Thyroid gland (tissue), 4 donors: ENCODE results near the gene ATG4D. TPM values are rescaled to one million over a fixed set of nuclear protein-coding genes. Genes with fewer than 3 reads are reported as not detected.

Experiments used
- DNase-seq, 2 donors: peaks; one replicate each; pipeline ENCODE4 v3.0.0-alpha.2; 2019
- H3K27ac ChIP-seq, 3 donors: fragments of 200-600 bp; sonication (generic); 1 replicate in 2 of 3; 2 replicates in 1 of 3; pipeline ENCODE4 v1.5.1; 2016 to 2019; ENCODE audit warnings: mild to moderate bottlenecking in 1 of 3, moderate library complexity in 1 of 3
- H3K27me3 ChIP-seq: fragments of 200-600 bp; sonication (generic); one replicate; pipeline ENCODE4 v1.5.1; 2019
- H3K36me3 ChIP-seq, 2 donors: fragments of 200-600 bp; sonication (generic); one replicate each; pipeline ENCODE4 v1.5.1; 2016 to 2019
- H3K4me1 ChIP-seq, 2 donors: fragments of 200-600 bp; sonication (generic); one replicate each; pipeline ENCODE4 v1.5.1; 2017 to 2019
- H3K4me3 ChIP-seq, 3 donors: fragments of 200-600 bp; sonication (generic); replicated peaks in 1 of 3; 1 replicate in 2 of 3; 2 replicates in 1 of 3; pipeline ENCODE4 v1.5.1; 2016; ENCODE audit warnings: mild to moderate bottlenecking in 1 of 3
- H3K9me3 ChIP-seq: fragments of 200-600 bp; sonication (generic); one replicate; pipeline ENCODE4 v1.5.1; 2017
- POLR2A ChIP-seq, 2 donors: fragments of 450-650 bp; IDR thresholded peaks; one replicate each; pipeline ENCODE4 v1.6.1; 2017; ENCODE audit warnings: antibody characterized with exemption in 2 of 2, mild to moderate bottlenecking in 2 of 2, moderate library complexity in 1 of 2
- WGBS, 2 donors: methylation state at CpG; one replicate each; pipeline ENCODE4 v1.1.5; 2017; 5-methylcytosine and 5-hydroxymethylcytosine counted together
- intact Hi-C: fragments of 100-400 bp; cut with DNase I; formaldehyde crosslinking; loops from one replicate; pipeline ENCODE4 v1.15.1; 2023
- total RNA-seq, 4 donors: library from RNA; depleted of rRNA; stranded (reverse); fragments of >200 nt; gene quantifications; one replicate each; pipeline ENCODE4 v1.2.3, GENCODE V29; 2016
- TF ChIP-seq, protein P1 (sequence below), 6 experiments: fragments of 200-600 bp in 3 of 6; fragments of 450-650 bp in 3 of 6; sonication (generic) in 3 of 6; IDR thresholded peaks; one replicate each; pipeline ENCODE4 v1.5.1; 2016 to 2019; ENCODE audit warnings: antibody characterized with exemption in 6 of 6, mild to moderate bottlenecking in 2 of 6, inconsistent platforms in 1 of 6, moderate library complexity in 1 of 6

ATG4D gene
- total RNA-seq, 4 donors from 2014 or later: 28.4 to 37.0 (median 31.3) TPM

DNA sequence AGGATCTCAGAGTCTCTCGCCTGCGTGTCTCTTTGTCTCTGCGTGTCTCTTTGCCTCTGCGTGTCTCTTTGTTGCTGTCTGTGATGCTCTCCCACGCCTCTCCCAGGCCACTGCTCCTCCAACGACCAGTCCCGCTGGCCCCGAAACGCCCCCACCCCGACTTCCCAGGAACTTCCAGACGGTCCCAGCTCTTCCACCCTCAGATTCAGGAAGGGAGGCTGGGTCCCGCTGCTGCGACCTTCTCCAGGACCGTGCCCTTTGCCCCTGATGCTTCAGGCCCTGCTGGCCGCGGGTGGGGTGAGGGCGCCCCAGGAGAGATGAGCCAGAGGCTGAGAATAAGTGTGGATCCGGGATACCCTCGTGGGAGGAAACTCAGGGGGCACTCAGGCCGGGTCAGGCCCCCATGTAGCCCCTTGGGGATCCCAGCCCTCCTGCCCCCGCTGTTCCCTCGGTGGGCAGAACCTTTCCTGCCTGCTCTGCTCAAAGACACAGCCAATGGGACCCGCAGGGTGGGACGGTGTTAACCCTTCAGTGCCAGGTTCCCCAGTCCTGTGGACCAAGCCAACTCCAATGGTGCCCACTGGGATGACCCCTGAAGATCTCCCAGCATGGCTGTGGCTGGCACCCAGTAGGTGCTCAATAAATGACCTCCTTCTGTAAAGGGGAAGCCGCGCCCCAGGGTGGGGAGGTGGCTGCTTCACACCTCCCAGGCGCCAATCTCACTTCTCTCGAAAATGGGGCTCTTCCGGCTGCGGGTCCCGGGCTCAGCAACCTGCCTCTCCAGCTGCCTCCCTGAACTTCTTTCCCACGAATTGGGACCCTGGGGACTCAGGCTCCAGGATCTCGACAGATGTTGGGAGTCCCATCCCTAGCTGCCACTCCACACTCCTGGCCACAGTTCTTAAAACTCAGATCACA lies 25.0 kb upstream of the ATG4D start:
- Histone ChIP-seq H3K27ac (no peak overlapping the region), H3K4me1 (peaks cover 13 to 25% of the 10 kb centered on the region in 2 donors), H3K4me3 (no peak overlapping the region), H3K36me3 (no peaks in the 10 kb centered on the region), H3K9me3 (no peaks in the 10 kb centered on the region), H3K27me3 (peaks cover 11% of the 10 kb centered on the region)
- 10 to 13% methylated on average over 23 of the region's 33 CpGs for WGBS, 2 donors
- intact Hi-C loops: no loop called here
- no peak for DNase-seq
- TF ChIP-seq, protein P1, sequence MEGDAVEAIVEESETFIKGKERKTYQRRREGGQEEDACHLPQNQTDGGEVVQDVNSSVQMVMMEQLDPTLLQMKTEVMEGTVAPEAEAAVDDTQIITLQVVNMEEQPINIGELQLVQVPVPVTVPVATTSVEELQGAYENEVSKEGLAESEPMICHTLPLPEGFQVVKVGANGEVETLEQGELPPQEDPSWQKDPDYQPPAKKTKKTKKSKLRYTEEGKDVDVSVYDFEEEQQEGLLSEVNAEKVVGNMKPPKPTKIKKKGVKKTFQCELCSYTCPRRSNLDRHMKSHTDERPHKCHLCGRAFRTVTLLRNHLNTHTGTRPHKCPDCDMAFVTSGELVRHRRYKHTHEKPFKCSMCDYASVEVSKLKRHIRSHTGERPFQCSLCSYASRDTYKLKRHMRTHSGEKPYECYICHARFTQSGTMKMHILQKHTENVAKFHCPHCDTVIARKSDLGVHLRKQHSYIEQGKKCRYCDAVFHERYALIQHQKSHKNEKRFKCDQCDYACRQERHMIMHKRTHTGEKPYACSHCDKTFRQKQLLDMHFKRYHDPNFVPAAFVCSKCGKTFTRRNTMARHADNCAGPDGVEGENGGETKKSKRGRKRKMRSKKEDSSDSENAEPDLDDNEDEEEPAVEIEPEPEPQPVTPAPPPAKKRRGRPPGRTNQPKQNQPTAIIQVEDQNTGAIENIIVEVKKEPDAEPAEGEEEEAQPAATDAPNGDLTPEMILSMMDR (IDR thresholded peaks at IDR 0.05): no peak
- TF ChIP-seq POLR2A (IDR thresholded peaks at IDR 0.05): no peak

DNA sequence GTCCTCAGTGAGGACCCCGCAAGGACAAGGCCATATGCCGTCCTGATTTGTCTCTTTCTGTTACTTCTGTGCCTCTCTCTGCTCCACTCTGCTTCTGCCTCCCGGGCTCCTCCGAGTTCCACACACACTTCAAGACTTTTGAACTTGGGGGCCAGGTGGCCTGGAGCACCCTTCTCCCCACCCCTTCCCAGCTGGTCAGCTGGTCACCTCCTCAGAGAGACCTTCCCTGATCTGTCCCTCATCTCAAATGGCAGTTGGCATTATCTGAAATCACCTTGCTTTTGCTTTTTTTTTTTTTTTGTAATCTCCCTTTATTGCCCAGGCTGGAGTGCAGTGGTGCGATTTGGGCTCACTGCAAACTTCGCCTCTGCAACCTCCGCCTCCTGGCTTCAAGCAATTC lies 24.3 kb upstream of the ATG4D start:
- H3K36me3 ChIP-seq: no peaks in the 10 kb centered on the region
- H3K4me1 ChIP-seq: peaks cover 13 to 21% of the 10 kb centered on the region in 2 donors
- no peak overlapping the region for H3K27ac ChIP-seq
- 78 to 80% methylated on average over 7 of the region's 7 CpGs for WGBS, 2 donors
- intact Hi-C loops: no loop called here
- TF ChIP-seq POLR2A (IDR thresholded peaks at IDR 0.05): no peak
- TF ChIP-seq, protein P1 (IDR thresholded peaks at IDR 0.05): no peak
- DNase-seq: no peak
- no peaks in the 10 kb centered on the region for H3K9me3 ChIP-seq
- no peak overlapping the region for H3K4me3 ChIP-seq
- peaks cover 7% of the 10 kb centered on the region for H3K27me3 ChIP-seq

DNA sequence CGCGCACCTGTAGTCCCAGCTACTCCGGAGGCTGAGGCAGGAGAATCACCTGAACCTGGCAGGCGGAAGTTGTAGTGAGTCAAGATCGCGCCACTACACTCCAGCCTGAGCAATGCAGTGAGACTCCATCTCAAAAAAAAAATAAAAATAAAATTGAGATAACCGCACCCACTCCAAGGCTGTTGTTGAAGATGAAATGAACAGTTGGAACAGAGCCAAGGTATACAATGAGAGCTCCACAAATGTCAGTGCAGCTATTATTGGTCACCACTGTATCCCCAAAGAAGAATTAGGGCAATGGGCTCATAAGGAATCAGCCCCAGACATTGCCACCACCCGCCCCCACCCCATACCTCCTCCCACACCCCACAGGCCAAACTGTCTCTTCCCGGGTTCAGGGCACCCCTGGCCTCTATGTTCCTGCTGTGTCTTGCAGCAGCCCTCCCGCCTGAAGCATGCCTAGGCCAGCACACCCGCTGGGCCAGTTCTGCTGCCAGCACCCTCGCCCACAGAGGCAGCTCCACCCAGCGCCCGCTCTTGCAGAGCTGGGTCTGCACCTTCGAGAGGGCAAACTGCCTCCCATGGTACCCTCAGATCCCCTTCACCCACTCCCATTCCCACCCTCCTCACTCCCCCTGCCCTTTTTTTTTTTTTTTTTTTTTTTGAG lies 22.9 kb upstream of the ATG4D start:
- WGBS, 2 donors: 79 to 86% methylated on average over 13 to 15 of the region's 15 CpGs

DNA sequence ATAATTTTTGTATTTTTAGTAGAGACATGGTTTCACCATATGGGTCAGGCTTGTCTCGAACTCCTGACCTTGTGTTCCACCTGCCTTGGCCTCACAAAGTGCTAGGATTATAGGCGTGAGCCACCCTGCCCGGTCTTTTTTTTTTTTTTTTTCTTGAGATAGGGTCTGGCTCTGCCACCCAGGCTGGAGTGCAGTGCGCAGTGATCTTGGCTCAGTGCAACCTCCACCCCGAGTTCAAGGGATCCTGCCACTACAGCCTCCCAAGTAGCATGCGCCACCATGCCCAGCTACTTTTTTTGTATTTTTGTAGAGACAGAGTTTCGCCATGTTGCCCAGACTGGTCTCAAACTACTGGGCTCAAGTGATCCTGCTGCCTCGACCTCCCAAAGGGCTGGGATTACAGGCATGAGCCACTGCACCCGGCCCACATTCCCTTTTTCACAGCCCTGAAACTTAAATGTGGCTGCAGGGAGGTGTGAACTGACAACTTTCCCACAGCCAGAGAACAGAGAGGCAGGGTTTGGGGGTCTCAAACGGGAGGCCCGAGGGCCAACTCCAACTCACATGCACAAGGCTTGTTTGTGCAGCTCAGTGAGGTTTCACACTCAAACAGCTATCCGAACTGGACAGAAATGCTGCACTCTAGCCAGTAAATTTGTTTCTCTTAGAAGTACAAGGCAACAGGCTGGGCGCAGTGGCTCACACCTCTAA lies 22.1 kb upstream of the ATG4D start:
- 81 to 82% methylated on average over 11 to 13 of the region's 13 CpGs for WGBS, 2 donors
- Histone ChIP-seq H3K4me1 (peaks cover 13 to 18% of the 10 kb centered on the region in 2 donors), H3K27ac (no peak overlapping the region), H3K27me3 (peaks cover 7% of the 10 kb centered on the region), H3K36me3 (no peaks in the 10 kb centered on the region), H3K9me3 (no peaks in the 10 kb centered on the region), H3K4me3 (no peak overlapping the region)
- intact Hi-C loops: no loop called here
- no peak for DNase-seq
- TF ChIP-seq, protein P1 (IDR thresholded peaks at IDR 0.05): no peak
- no peak for TF ChIP-seq POLR2A (IDR thresholded peaks at IDR 0.05)

More for the DNA sequence above, 22.9 kb upstream of the ATG4D start:
- Histone ChIP-seq H3K27ac (no peak overlapping the region), H3K36me3 (no peaks in the 10 kb centered on the region), H3K4me3 (no peak overlapping the region), H3K9me3 (no peaks in the 10 kb centered on the region), H3K27me3 (peaks cover 7% of the 10 kb centered on the region), H3K4me1 (peaks cover 13 to 18% of the 10 kb centered on the region in 2 donors)
- TF ChIP-seq, protein P1 (IDR thresholded peaks at IDR 0.05): no peak
- TF ChIP-seq POLR2A (IDR thresholded peaks at IDR 0.05): no peak
- intact Hi-C loops: no loop called here
- DNase-seq: no peak
